B cell (primary cell): ENCODE results near the gene FKBP11.

Experiments
- EZH2 ChIP-seq: IDR thresholded peaks from 2 replicates; pipeline ENCODE4 v1.6.1; 2012; ENCODE audit warnings: borderline replicate concordance, low read depth, mild to moderate bottlenecking, moderate library complexity, low read length; ENCODE audit not compliant: insufficient read depth, poor library complexity, severe bottlenecking
- TF ChIP-seq, protein P1 (sequence below): fragments of 200-600 bp; IDR thresholded peaks from one replicate; pipeline ENCODE4 v1.8.0; 2022; ENCODE audit warnings: antibody characterized with exemption, mild to moderate bottlenecking

DNA sequence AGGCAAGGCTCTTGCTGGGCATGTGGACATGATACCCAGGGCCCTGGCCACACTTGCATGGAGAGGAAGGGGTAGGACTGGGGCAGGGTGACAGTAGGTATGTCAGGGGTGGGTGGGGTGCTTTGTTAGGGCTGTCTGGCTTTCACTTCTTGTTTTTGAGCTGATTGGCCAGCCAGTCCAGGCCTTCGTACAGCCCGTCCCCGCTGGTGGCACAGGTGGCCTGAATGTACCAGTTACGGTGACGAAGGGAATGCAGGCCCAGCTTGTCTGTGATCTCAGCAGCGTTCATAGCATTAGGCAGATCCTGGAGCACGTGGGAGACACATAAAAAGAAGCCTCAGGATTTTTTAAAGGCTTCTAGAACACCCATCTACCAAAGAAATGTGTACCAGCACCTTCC lies 13.5 kb upstream of the FKBP11 start:
- no peak for TF ChIP-seq EZH2
- TF ChIP-seq, protein P1, sequence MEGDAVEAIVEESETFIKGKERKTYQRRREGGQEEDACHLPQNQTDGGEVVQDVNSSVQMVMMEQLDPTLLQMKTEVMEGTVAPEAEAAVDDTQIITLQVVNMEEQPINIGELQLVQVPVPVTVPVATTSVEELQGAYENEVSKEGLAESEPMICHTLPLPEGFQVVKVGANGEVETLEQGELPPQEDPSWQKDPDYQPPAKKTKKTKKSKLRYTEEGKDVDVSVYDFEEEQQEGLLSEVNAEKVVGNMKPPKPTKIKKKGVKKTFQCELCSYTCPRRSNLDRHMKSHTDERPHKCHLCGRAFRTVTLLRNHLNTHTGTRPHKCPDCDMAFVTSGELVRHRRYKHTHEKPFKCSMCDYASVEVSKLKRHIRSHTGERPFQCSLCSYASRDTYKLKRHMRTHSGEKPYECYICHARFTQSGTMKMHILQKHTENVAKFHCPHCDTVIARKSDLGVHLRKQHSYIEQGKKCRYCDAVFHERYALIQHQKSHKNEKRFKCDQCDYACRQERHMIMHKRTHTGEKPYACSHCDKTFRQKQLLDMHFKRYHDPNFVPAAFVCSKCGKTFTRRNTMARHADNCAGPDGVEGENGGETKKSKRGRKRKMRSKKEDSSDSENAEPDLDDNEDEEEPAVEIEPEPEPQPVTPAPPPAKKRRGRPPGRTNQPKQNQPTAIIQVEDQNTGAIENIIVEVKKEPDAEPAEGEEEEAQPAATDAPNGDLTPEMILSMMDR: no peak
